ENCODE measurements around the gene NALCN.

The NALCN gene

DNA sequence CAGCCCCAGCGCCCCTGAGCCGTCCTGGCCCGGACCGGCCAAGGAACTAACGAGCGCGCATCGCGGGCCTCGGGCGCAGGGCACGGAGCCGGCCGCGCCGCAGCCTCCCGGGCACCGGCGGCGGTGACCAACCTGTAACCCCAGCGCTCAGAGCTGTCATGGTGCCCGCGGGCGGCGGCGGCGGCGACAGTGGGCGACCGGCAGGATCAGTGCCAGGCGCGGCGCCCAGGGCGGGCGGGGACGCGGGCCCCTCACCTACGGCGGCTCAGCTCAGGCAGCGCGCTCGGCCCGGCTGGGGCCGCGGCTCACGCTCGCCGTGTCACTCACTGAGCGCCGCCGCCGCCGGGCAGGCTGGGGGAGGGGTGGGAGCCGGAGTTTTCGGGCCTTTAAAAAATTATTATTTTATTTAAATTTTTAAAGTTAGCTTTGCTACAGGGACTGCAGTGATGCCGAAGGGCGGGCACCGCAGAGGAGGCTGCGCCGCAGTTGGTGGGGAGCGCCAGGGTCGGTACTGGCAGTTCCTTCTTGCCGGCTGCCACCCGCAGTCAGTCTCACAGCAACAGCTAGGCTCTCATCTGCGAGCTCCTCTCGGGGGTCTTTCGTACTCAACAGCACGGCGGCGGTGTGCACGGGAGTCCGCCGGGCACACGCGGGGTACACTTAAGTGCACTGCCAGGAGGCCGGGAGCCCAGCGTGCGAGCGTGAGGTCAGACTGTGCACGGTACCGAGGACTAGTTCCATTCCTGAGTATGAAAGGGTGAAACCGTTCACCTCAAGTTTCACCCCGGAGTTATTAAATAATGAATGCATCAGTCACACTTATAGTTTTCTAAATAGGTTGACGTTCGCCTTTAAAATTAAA, at the start of gene NALCN:
Gene NALCN (minus strand): TSS at position 328 of the 862 bp plus-strand sequence. CDS start 17,382 bp downstream, outside the sequence.
- peak in 1 of 2 donors; percentile 8 for DNase-seq

DNA sequence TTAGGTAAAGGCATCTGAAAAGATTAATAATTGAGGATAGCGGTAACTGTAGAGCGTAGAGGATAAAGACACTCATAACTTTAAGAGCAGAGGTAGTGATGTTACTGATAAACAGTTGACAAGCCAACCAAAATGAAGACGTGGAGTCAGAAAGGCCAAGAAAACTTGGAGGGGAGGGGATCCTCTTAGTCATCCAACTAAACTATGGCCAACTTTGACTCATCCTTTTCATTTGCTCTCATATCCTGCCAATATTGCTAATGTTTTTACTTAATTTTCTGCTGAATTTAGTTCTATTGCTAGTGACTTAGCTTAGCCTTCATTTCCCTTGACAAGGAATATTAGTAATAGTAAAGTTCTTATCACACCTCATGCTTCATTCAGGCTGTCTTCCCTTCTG, 49.6 kb upstream of the NALCN start:
- DNase-seq = no peak

DNA sequence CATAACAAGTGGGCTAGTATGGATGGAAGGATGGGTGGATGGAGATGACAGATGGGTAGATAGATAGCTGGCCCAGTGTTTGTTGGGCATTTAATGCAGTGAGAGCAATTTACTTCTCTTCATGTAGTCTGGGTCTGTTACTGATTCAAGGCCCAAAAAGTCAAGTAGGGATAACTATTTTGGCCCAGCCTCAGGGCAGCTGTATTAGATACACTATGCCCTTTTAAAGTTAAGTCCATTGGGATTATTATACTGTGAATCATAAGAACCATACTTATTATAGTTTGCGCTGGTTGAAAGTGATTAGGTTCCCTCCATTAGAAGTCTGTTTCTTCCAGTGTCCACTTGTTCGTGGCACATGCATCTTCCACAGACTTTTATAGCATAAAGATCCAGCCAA, 40.9 kb upstream of the NALCN start:
- DNase-seq = no peak

DNA sequence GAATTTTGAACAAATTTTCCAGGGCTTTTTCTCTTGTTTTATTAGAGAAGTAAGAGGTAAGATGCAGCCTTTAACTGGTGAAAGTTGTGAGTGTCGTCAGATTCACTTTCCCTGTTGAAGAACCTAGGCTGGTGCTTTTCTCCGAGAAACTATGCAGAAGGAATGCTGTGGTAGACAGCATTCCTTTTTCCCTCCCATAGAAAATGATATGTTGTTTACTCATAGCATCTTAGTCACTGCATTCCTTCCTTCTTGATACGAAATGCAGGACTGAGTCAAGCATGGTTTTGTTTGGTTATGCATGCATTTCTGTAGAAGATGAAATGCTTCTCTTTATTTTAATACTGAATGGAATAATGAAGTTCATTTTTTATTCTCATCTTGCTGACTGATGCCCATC, 39.6 kb upstream of the NALCN start:
- no peak for DNase-seq

GRCh38 chr13:101454767-101455166, 38.5 kb upstream of the NALCN start:
- DNase-seq = no peak

GRCh38 chr13:101453784-101454201, 37.5 kb upstream of the NALCN start:
- DNase-seq = no peak

GRCh38 chr13:101452519-101453485, 36.5 kb upstream of the NALCN start, which contains the start of gene ITGBL1:
Gene ITGBL1 (plus strand): TSS chr13:101452675. CDS start chr13:101452834, 159 bp downstream.
- DNase-seq = no peak

DNA sequence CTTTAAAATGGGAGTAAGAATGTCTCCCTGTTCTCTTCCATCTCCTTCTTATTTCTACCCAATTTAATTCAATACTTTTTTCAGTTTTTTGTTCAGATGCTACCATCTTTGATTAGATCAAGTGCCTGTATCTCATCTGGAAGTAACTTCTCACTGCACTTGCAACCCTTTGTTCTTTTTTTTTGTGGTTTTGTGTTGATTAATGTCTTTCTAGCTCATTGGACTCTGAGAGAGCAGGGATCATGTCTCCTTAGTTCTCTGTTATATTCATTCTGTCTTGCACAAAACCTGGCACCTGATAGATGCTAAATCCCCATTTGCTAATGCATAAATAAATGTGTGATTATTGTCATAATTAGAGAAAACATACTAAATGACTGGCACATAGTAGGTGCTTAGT, 35.3 kb upstream of the NALCN start:
- no peak for DNase-seq

DNA sequence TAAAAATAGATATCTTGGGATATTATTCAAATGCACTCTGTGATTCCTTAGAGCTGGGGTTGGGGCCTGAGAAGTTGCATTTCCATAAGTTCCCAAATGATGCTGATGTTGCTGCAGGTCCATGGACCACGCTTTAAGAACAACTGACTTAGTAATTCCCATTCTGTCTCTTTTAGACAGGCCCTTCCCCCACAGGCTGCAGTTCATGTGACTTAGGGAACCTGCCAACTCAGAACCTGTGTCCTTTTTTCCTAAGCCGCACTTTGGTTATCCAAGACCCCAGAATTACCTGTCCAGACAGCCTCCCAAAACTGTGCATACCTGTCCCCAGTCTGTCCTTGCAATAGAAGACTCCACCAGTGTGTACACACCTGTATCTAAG, 34.4 kb upstream of the NALCN start:
- DNase-seq = no peak

GRCh38 chr13:101449790-101450748, 33.8 kb upstream of the NALCN start:
- DNase-seq = no peak

GRCh38 chr13:101447852-101448251, 31.5 kb upstream of the NALCN start:
- no peak for DNase-seq

- DNase-seq = no peak
These were observed 18.2 kb upstream of the NALCN start for GRCh38 chr13:101434486-101434885.

DNA sequence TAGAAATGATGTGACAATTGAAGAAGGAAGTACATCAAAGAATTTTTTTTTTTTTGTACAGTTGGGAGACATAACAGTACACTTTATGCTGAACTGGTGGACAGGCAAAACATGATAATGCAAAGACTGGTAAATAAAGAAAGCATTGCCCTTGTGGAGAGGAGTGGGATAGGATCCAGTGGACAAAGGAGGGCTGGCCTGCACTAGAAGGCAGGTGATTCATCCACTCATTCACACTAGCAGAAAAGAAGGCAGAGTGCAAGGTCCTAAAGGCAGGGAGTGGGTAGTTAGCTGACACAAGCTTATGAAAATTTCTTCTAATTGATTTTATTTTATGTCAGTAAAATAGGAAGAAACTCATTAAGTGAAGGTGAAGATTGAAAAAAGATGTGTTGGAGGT, 17.6 kb upstream of the NALCN start:
- no peak for DNase-seq

GRCh38 chr13:101429733-101430132, 13.4 kb upstream of the NALCN start:
- DNase-seq = no peak

DNA sequence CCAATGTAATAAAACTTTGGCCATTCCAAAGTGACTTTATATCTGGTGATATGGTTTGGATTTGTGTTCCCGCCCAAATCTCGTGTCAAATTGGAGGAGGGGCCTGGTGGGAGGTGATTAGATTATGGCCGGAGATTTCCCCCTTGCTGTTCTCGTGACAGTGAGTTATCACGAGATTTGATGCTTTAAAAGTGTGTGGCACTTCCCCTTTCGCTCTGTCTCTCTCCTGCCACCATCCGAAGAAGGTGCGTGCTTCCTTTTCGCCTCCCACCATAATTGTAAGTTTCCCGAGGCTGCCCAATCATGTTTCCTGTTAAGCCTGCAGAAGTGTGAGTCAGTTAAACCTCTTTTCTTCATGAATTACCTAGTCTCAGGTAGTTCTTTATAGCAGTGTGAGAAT, 9.3 kb upstream of the NALCN start:
- no peak for DNase-seq

DNA sequence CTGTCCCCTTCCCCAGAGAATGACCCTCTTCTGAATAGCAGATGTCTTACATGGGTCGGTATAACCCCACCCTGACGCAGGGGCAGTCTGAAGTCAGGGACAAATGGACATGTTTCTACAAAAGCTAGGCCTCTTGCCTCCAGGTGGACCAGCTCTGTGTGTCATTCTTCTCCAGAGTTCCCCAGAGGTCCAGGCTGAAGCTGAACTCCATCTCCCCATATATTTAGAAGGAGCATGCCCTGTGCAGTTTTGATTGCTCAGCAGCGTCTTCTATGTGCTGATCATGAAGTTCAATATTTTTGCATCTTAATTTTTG, 8.8 kb upstream of the NALCN start:
- no peak for DNase-seq

DNA sequence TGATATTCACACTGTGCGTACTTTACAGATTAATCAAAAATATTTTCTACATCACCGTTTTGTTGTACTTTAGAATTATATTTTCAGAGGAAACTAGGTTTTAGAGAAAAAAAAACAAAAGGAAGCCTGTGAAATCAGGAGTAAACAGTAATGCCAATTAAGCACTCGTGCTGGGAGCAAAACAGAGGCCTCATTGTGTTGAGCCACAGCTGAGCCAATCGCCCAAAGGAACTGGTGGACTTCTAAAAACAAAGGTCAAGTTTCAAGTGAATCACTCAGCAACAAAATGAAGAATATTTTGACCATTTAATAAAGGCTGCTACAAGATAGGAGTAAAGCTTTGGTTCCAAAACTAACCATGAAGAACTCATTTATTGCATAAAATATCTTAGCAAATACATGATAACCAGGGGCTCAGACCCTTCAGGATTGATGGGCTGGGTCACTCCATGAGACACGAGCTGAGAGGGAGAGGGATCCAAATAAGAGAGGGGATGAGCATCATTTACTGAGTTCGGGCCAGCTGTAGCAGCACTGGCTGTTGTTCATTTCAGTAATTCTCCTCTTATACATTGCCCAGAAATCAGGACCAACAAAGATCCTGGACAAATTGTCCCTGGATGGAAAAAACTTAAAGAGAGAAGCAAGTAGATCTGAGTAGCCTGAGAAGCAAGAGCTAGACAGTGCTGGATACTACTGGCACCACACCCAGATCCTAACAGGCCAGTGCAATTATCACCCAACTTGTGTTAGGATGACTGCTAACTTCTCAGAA, 8.3 kb upstream of the NALCN start:
- no peak for DNase-seq

DNA sequence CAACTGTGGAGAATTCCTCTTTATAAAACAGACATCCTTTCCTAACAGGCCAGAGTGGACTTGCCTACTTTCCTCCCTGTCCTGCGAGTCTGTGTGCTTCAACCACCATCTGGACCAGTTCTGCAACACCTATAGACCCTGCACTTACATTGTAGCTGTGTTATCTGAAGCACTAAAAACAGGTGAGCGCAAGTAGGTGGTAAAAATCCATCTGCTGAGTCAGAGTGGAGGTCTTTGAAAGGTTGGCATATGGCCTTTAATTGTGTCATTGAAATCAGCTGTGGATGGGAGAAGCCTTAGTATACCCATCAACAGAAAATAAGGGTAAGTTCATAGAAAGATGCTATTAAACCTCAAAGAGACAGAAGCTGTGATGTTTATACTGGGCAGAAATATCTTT, 7.6 kb upstream of the NALCN start:
- no peak for DNase-seq

DNA sequence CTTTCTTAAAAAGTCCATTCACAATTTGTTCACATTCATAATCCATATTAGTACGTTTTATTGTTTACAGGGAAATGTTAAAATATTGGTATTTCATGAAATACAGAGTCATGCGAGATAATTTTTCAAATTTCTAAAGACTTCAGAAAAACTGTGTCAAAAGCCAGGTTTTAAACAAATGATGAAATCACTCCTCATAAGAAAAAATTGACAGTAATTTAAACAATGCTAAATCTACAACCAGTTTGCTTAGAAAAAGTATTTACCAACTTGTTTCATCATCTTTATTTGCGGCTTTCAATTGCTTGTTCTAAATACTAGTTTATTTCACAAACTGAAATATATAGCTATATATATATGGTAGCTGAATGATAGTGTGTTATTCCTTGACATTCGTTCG, 1.2 kb upstream of the NALCN start:
- no peak for DNase-seq

GRCh38 chr13:101417043-101417406, 717 bp upstream of the NALCN start:
- no peak for DNase-seq

- DNase-seq = no peak
These were observed 742 bp downstream of the NALCN start for GRCh38 chr13:101415358-101416174.

All from stimulated activated CD4-positive, alpha-beta T cell treated with anti-CD3 and anti-CD28 coated beads, Interleukin-2, amount 100 ng/mL, for 24 hours (primary cell).